Measurements from ENCODE around the gene KRT5.

DNA sequence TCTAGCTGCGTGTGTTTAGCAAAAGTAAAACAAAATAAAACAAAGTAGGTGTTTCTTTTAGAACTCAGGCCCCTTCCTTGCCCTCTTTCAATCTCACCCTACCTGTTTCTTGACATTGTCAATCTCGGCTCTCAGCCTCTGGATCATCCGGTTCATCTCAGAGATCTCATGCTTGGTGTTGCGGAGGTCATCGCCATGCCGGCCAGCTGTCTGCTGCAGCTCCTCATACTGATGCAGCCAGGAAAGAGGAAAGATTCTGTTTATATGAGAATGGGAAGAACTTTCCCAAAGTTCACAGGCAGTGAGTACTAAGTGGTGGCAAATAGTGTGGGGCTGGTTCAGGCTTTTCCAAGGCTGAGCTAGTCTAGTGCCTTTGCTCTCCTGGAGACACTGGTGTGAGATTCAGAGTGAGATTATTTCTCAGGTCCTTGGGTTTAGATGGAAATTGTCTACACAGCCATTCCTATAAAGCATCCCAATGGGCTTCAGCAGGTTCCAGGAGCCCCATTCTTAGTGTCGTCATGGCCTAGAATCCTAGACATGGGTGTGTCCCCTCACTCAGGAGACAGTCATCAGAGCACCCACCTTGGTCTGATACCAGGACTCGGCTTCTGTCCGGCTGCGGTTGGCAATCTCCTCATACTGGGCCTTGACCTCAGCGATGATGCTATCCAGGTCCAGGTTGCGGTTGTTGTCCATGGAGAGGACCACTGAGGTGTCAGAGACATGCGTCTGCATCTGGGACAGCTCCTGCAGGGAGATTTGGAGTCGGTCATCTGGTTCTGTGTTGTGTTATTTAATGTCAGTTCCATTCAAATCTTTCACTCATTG is 3.0 kb downstream of the KRT5 start:
- TF ChIP-seq, protein P1, sequence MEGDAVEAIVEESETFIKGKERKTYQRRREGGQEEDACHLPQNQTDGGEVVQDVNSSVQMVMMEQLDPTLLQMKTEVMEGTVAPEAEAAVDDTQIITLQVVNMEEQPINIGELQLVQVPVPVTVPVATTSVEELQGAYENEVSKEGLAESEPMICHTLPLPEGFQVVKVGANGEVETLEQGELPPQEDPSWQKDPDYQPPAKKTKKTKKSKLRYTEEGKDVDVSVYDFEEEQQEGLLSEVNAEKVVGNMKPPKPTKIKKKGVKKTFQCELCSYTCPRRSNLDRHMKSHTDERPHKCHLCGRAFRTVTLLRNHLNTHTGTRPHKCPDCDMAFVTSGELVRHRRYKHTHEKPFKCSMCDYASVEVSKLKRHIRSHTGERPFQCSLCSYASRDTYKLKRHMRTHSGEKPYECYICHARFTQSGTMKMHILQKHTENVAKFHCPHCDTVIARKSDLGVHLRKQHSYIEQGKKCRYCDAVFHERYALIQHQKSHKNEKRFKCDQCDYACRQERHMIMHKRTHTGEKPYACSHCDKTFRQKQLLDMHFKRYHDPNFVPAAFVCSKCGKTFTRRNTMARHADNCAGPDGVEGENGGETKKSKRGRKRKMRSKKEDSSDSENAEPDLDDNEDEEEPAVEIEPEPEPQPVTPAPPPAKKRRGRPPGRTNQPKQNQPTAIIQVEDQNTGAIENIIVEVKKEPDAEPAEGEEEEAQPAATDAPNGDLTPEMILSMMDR (IDR thresholded peaks at IDR 0.05), result no peak
- TF ChIP-seq POLR2A (IDR thresholded peaks at IDR 0.05), result no peak

All from Peyer's patch (tissue), 4 donors.